Transverse colon (tissue), 4 donors: ENCODE results near the gene DNAJC6.

Source experiments
- POLR2A ChIP-seq: fragments of 450-650 bp; IDR thresholded peaks from one replicate; pipeline ENCODE4 v1.6.1; 2016; ENCODE audit warnings: antibody characterized with exemption, mild to moderate bottlenecking, moderate library complexity
- POLR2AphosphoS5 ChIP-seq, 3 donors: sonication (generic); formaldehyde crosslinking; IDR thresholded peaks; one replicate each; pipeline ENCODE4 v1.6.1; 2016; ENCODE audit warnings: antibody characterized with exemption in 3 of 3
- TF ChIP-seq, protein P1 (sequence below), 5 experiments: fragments of 200-600 bp in 3 of 5; fragments of 450-650 bp in 2 of 5; sonication (generic) in 3 of 5; IDR thresholded peaks; 1 replicate in 2 of 5; 2 replicates in 3 of 5; pipeline ENCODE4 v1.5.1; 2016 to 2017; ENCODE audit warnings: antibody characterized with exemption in 5 of 5, inconsistent platforms in 3 of 5, mild to moderate bottlenecking in 2 of 5, moderate library complexity in 1 of 5

DNA sequence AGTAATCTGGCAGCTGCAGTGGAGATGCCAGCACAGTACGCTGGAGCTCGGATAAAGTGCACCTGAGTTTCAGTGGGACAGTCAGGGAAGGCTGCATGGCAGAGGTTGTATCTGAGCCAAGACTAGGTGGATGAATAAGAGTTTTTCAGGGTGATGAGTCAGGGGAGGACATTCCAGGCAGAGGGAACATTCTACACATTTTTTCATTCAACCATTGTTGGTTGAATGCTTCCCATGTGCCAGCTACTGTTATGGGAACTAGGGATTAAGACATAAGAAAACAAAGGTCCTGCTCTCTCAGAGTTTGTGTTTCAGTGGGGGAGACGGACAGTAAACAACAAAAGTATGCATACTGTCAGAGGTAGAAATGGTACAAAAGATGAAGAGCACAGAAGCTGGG lies 116.4 kb downstream of the DNAJC6 start:
- TF ChIP-seq, protein P1, sequence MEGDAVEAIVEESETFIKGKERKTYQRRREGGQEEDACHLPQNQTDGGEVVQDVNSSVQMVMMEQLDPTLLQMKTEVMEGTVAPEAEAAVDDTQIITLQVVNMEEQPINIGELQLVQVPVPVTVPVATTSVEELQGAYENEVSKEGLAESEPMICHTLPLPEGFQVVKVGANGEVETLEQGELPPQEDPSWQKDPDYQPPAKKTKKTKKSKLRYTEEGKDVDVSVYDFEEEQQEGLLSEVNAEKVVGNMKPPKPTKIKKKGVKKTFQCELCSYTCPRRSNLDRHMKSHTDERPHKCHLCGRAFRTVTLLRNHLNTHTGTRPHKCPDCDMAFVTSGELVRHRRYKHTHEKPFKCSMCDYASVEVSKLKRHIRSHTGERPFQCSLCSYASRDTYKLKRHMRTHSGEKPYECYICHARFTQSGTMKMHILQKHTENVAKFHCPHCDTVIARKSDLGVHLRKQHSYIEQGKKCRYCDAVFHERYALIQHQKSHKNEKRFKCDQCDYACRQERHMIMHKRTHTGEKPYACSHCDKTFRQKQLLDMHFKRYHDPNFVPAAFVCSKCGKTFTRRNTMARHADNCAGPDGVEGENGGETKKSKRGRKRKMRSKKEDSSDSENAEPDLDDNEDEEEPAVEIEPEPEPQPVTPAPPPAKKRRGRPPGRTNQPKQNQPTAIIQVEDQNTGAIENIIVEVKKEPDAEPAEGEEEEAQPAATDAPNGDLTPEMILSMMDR (IDR thresholded peaks at IDR 0.05), result no peak
- TF ChIP-seq POLR2A (no peak), POLR2AphosphoS5 (IDR thresholded peaks at IDR 0.05) (no peak)
